Endothelial cell of umbilical vein (primary cell): ENCODE results near the gene RPS21.

ENCODE experiments used
- EZH2 ChIP-seq: IDR thresholded peaks from 2 replicates; pipeline ENCODE4 v1.6.1; 2012; ENCODE audit warnings: borderline replicate concordance, low read depth, mild to moderate bottlenecking, moderate library complexity, low read length, inconsistent platforms; ENCODE audit not compliant: severe bottlenecking
- TF ChIP-seq, protein P1 (sequence below), 2 donors: IDR thresholded peaks; 1 replicate in 1 of 2; 2 replicates in 1 of 2; pipeline ENCODE4 v1.5.1; 2011; ENCODE audit warnings: low read length in 2 of 2, mild to moderate bottlenecking in 2 of 2, moderate library complexity in 2 of 2, control low read depth in 1 of 2, inconsistent platforms in 1 of 2, low read depth in 1 of 2; ENCODE audit not compliant: insufficient read depth in 1 of 2; ENCODE audit errors: extremely low read depth in 1 of 2

DNA sequence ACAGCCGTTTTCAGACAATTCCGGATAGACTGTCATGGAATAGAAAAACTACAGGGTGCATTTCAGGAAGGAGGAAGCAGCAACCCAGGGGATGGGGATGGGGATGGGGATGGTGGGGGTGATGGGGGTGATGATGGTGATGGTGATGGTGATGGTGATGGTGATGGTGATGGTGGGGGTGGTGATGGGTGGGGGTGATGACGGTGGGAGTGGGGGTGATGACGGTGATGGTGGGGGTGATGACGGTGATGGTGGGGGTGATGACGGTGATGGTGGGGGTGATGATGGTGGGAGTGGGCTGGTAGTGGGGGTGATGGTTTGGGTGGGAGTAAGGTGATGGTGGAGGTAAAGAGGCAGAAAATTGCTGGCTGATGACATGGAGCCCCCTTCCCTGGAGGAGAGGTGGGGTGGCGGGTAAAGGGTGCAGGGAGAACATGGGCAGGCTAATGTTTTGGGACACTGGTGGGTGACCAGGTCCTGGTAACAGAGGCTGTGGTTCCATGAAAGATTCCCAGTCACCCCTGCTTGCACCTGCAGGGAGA lies 37.3 kb upstream of the RPS21 start:
- TF ChIP-seq, protein P1, sequence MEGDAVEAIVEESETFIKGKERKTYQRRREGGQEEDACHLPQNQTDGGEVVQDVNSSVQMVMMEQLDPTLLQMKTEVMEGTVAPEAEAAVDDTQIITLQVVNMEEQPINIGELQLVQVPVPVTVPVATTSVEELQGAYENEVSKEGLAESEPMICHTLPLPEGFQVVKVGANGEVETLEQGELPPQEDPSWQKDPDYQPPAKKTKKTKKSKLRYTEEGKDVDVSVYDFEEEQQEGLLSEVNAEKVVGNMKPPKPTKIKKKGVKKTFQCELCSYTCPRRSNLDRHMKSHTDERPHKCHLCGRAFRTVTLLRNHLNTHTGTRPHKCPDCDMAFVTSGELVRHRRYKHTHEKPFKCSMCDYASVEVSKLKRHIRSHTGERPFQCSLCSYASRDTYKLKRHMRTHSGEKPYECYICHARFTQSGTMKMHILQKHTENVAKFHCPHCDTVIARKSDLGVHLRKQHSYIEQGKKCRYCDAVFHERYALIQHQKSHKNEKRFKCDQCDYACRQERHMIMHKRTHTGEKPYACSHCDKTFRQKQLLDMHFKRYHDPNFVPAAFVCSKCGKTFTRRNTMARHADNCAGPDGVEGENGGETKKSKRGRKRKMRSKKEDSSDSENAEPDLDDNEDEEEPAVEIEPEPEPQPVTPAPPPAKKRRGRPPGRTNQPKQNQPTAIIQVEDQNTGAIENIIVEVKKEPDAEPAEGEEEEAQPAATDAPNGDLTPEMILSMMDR (IDR thresholded peaks at IDR 0.05; ENCODE audit: extremely low read depth in 1 of 2, insufficient read depth in 1 of 2, low read depth in 1 of 2, low read length in 2 of 2) = no peak
- no peak for TF ChIP-seq EZH2
